Hepatocyte (in vitro differentiated cells): ENCODE data around the gene BCL2. TPM values are rescaled to one million over a fixed set of nuclear protein-coding genes. Genes with fewer than 3 reads are reported as not detected.

Experiments
- DNase-seq: peaks from one replicate; pipeline ENCODE4 v3.0.0-alpha.2; 2016; ENCODE audit warnings: low spot score
- H2AFZ ChIP-seq: fragments of 200-600 bp; sonication (generic); 2 replicates; pipeline ENCODE4 v1.6.0; 2016; ENCODE audit warnings: antibody characterized with exemption, mild to moderate bottlenecking
- H3K27ac ChIP-seq: fragments of 200-600 bp; sonication (generic); 2 replicates; pipeline ENCODE4 v1.5.1; 2016; ENCODE audit warnings: mild to moderate bottlenecking
- H3K27me3 ChIP-seq: fragments of 200-600 bp; sonication (generic); 2 replicates; pipeline ENCODE4 v1.6.1; 2016
- H3K36me3 ChIP-seq: fragments of 200-600 bp; sonication (generic); replicated peaks from 2 replicates; pipeline ENCODE4 v1.5.1; 2016; ENCODE audit warnings: low read depth; ENCODE audit not compliant: insufficient read depth
- H3K4me1 ChIP-seq: fragments of 200-600 bp; sonication (generic); 2 replicates; pipeline ENCODE4 v1.5.1; 2016; ENCODE audit warnings: mild to moderate bottlenecking, moderate library complexity; ENCODE audit not compliant: insufficient read depth
- H3K4me2 ChIP-seq: fragments of 200-600 bp; sonication (generic); 2 replicates; pipeline ENCODE4 v1.6.0; 2016
- H3K4me3 ChIP-seq: fragments of 200-600 bp; sonication (generic); 2 replicates; pipeline ENCODE4 v1.5.1; 2016; ENCODE audit warnings: mild to moderate bottlenecking
- H3K79me2 ChIP-seq: fragments of 200-600 bp; sonication (generic); 2 replicates; pipeline ENCODE4 v1.6.0; 2017; ENCODE audit warnings: mild to moderate bottlenecking
- H3K9me2 ChIP-seq: fragments of 200-600 bp; sonication (generic); replicated peaks from 2 replicates; pipeline ENCODE4 v1.6.0; 2017; ENCODE audit warnings: mild to moderate bottlenecking; ENCODE audit not compliant: insufficient read depth
- H3K9me3 ChIP-seq: fragments of 200-600 bp; sonication (generic); 2 replicates; pipeline ENCODE4 v1.5.1; 2016; ENCODE audit warnings: low read depth, mild to moderate bottlenecking
- H4K20me1 ChIP-seq: fragments of 200-600 bp; sonication (generic); 2 replicates; pipeline ENCODE4 v1.6.0; 2016; ENCODE audit warnings: mild to moderate bottlenecking; ENCODE audit not compliant: insufficient read depth, poor library complexity, severe bottlenecking
- EZH2 ChIP-seq: fragments of 200-600 bp; sonication (generic); IDR thresholded peaks from 2 replicates; pipeline ENCODE4 v1.6.1; 2016; ENCODE audit warnings: antibody characterized with exemption, mild to moderate bottlenecking, borderline replicate concordance
- EZH2phosphoT487 ChIP-seq: fragments of 200-600 bp; sonication (generic); IDR thresholded peaks from one replicate; pipeline ENCODE4 v1.6.1; 2018; ENCODE audit warnings: antibody characterized with exemption, mild to moderate bottlenecking, low read depth, moderate library complexity; ENCODE audit not compliant: unreplicated experiment, severe bottlenecking
- WGBS: methylation state at CpG from one replicate; pipeline ENCODE4 v1.1.6; 2016; ENCODE audit warnings: low lambda C conversion rate; ENCODE audit errors: missing lambda C conversion rate; 5-methylcytosine and 5-hydroxymethylcytosine counted together
- polyA plus RNA-seq: library from polyadenylated mRNA; unstranded; fragments of >200 nt; fragmentation: Nextera tagmentation; extraction: Ambion mirVana; gene quantifications from 2 replicates; pipeline ENCODE4 v1.2.1, GENCODE V29; 2016
- total RNA-seq: library from RNA; depleted of rRNA; stranded (reverse); fragments of >200 nt; gene quantifications from 2 replicates; pipeline ENCODE4 v1.2.3, GENCODE V29; 2014
- TF ChIP-seq, protein P1 (sequence below): fragments of 200-600 bp; sonication (generic); IDR thresholded peaks from 2 replicates; pipeline ENCODE4 v1.5.1; 2016; ENCODE audit warnings: antibody characterized with exemption, mild to moderate bottlenecking; ENCODE audit not compliant: poor library complexity

The BCL2 gene
- total and polyA plus RNA-seq, 2 experiments from 2014 or later, result 1.0 to 11.4 TPM

DNA sequence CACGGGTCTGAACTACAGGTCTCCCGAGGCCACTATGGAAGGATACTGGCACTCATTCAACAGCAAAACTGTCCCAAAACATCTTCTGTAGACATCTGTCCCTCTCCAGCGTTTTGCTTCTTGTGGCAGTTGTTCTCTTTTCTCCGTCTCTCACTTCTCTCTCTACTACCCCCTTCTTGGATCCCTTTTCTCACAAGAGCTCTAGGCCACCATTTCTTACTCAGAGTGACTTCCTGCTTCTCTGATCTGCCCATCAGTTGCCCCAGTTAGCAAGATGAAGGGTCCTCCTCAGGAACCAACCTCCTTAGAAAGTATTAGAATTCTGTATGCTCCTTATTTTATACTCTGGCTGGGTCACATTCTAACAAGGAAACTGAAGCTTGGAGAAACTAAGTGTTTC is 32.6 kb downstream of the BCL2 start:
- H3K4me1 ChIP-seq, result peaks cover 5% of the 10 kb centered on the region
- 92% methylated on average over 4 of the region's 4 CpGs for WGBS

DNA sequence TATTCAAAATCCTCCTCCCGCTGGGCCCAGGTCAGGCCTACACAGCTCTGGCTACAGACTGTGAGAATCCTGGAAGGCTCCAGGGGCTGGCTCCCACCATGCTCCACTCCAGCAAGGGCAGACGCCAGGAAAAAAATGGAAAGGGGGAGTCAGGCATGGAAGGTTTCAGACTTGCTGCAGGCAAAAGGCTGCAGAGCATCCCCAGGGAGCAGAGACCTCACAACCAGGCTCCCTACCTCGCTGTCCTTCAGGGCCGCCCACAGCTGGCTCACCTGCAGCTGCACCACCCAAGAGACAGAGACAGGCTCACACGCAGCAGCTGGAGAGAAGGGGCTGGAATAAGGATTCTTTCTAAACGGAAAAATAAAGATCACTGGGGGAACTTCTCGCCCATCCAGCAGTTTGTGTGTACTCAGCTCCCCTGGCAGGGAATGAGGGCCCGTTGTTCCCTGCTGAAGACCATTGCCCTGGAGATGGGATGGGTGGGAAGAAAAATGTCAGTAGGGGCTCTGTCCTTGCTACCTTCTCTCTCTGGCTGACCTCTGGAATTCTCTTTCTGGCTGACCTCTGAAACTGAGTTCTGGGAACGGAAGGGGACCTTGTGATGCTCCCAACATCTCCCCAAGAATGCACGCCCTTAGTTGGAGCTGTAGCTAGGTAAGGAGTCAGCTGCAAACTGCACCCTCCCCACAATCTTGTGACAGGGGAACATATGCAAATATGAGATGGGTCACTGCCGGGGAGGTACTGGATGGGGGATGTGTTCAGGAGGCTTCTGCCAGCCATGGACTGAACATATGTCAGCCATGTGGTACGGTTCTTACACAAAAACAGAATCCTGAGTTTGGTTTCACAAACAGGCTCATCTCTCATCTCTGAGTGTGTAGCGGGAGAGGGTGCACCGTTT is 34.5 kb downstream of the BCL2 start:
- Histone ChIP-seq H3K27me3 (no peaks in the 10 kb centered on the region), H3K4me2 (no peak overlapping the region), H3K27ac (no peak overlapping the region), H3K9me3 (no peaks in the 10 kb centered on the region), H3K79me2 (no peaks in the 10 kb centered on the region), H3K9me2 (no peaks in the 10 kb centered on the region), H2AFZ (no peak overlapping the region), H3K4me1 (peaks cover 5% of the 10 kb centered on the region), H3K4me3 (no peak overlapping the region), H3K36me3 (no peaks in the 10 kb centered on the region), H4K20me1 (no peaks in the 10 kb centered on the region)
- WGBS, result 87% methylated on average over 14 of the region's 14 CpGs
- DNase-seq, result no peak
- TF ChIP-seq, protein P1, sequence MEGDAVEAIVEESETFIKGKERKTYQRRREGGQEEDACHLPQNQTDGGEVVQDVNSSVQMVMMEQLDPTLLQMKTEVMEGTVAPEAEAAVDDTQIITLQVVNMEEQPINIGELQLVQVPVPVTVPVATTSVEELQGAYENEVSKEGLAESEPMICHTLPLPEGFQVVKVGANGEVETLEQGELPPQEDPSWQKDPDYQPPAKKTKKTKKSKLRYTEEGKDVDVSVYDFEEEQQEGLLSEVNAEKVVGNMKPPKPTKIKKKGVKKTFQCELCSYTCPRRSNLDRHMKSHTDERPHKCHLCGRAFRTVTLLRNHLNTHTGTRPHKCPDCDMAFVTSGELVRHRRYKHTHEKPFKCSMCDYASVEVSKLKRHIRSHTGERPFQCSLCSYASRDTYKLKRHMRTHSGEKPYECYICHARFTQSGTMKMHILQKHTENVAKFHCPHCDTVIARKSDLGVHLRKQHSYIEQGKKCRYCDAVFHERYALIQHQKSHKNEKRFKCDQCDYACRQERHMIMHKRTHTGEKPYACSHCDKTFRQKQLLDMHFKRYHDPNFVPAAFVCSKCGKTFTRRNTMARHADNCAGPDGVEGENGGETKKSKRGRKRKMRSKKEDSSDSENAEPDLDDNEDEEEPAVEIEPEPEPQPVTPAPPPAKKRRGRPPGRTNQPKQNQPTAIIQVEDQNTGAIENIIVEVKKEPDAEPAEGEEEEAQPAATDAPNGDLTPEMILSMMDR, result no peak
- TF ChIP-seq EZH2 (no peak), EZH2phosphoT487 (no peak)

More for the DNA sequence above, 32.6 kb downstream of the BCL2 start:
- Histone ChIP-seq H3K9me2 (no peaks in the 10 kb centered on the region), H3K79me2 (no peaks in the 10 kb centered on the region), H3K9me3 (no peaks in the 10 kb centered on the region), H3K36me3 (no peaks in the 10 kb centered on the region), H2AFZ (no peak overlapping the region), H4K20me1 (no peaks in the 10 kb centered on the region), H3K4me3 (no peak overlapping the region), H3K4me2 (no peak overlapping the region), H3K27me3 (no peaks in the 10 kb centered on the region), H3K27ac (no peak overlapping the region)
- no peak for DNase-seq
- TF ChIP-seq, protein P1, result no peak
- TF ChIP-seq EZH2 (no peak), EZH2phosphoT487 (no peak)

DNA sequence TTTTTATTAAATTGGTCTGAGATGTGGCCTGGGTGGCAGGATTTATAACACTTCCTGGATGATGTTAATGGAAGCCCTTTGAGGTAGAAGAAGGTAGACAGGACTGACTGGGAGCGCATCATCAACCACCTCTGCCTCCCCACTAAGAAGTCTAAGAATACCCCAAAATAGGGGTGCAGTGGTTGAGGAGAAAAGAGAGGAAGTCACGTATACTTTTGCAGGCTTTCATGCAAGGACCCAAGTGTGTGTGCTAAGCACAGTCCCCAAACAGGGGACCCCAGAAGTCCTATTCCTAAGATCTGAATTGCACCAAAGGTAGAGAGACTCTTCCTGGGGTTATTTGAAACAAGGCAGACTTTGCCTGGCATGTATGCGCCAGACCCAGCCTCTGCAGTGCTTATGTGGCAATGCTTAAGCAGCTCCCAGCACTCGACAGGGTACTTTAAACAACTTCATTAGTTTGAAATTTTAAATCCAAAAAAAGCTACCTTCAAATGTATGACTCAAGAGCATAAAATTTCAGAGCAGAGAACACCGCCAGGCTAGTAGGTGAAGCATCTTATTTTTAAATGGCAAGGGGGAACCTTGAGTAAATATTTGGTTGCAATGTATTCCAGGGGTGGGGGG is 35.3 kb downstream of the BCL2 start:
- TF ChIP-seq EZH2, result no peak
- no peak for TF ChIP-seq EZH2phosphoT487
- TF ChIP-seq, protein P1, result no peak
- Histone ChIP-seq H3K4me1 (peaks cover 5% of the 10 kb centered on the region), H3K4me3 (no peak overlapping the region), H3K4me2 (no peak overlapping the region), H3K27ac (no peak overlapping the region), H3K27me3 (no peaks in the 10 kb centered on the region), H3K36me3 (no peaks in the 10 kb centered on the region), H3K9me3 (no peaks in the 10 kb centered on the region), H3K9me2 (no peaks in the 10 kb centered on the region), H4K20me1 (no peaks in the 10 kb centered on the region), H2AFZ (no peak overlapping the region), H3K79me2 (no peaks in the 10 kb centered on the region)
- DNase-seq, result no peak
- 92% methylated on average over 5 of the region's 5 CpGs for WGBS
